ENCODE data around the gene N4BP2L2. TPM values are rescaled to one million over a fixed set of nuclear protein-coding genes. Genes with fewer than 3 reads are reported as not detected.

Gene N4BP2L2
- total and polyA plus RNA-seq, 2 experiments from 2014 or later = 70.1 to 89.4 TPM

GRCh38 chr13:32384702-32385101 lies 153.9 kb downstream of the N4BP2L2 start:
- TF ChIP-seq EZH2phosphoT487 (IDR thresholded peaks at IDR 0.05; ENCODE audit: insufficient read depth, low read depth) (no peak), EZH2 (IDR thresholded peaks at IDR 0.05; ENCODE audit: insufficient read depth, poor library complexity, severe bottlenecking) (no peak)
- H3K4me3 ChIP-seq = no peak overlapping the region
- in situ Hi-C loops (cut with MboI) = no loop called here
- no peak overlapping the region for H3K9ac ChIP-seq
- no peaks in the 10 kb centered on the region for H3K4me1 ChIP-seq (ENCODE audit: insufficient read depth)
- 93 to 97% methylated on average over 2 of the region's 2 CpGs for WGBS, 2 experiments (ENCODE audit: low coverage in 1 of 2, low lambda C conversion rate in 2 of 2, missing lambda C conversion rate in 2 of 2)
- no peaks in the 10 kb centered on the region for H3K27me3 ChIP-seq (replicated peaks; ENCODE audit: insufficient read depth)
- no peaks in the 10 kb centered on the region for H3K36me3 ChIP-seq (ENCODE audit: low read depth)
- H3K4me2 ChIP-seq (ENCODE audit: unreplicated experiment) = no peak overlapping the region
- H4K20me1 ChIP-seq (ENCODE audit: insufficient read depth) = no peaks in the 10 kb centered on the region
- DNase-seq = no peak
- no peaks in the 10 kb centered on the region for H3K9me2 ChIP-seq (ENCODE audit: insufficient read depth)
- H3K79me2 ChIP-seq (ENCODE audit: insufficient read depth) = no peaks in the 10 kb centered on the region
- H3K9me3 ChIP-seq (ENCODE audit: low read depth) = no peaks in the 10 kb centered on the region
- H3K27ac ChIP-seq = no peak overlapping the region
- no peak overlapping the region for H2AFZ ChIP-seq
- H3F3A ChIP-seq (ENCODE audit: insufficient read depth) = no peaks in the 10 kb centered on the region

- TF ChIP-seq EZH2 (IDR thresholded peaks at IDR 0.05; ENCODE audit: insufficient read depth, poor library complexity, severe bottlenecking) (no peak), EZH2phosphoT487 (IDR thresholded peaks at IDR 0.05; ENCODE audit: insufficient read depth, low read depth) (no peak)
- no peaks in the 10 kb centered on the region for H3F3A ChIP-seq (ENCODE audit: insufficient read depth)
- H3K79me2 ChIP-seq (ENCODE audit: insufficient read depth) = no peaks in the 10 kb centered on the region
- DNase-seq = no peak
- H3K4me3 ChIP-seq = no peak overlapping the region
- in situ Hi-C loops (cut with MboI) = no loop called here
- H3K36me3 ChIP-seq (ENCODE audit: low read depth) = no peaks in the 10 kb centered on the region
- no peak overlapping the region for H2AFZ ChIP-seq
- no peak overlapping the region for H3K4me2 ChIP-seq (ENCODE audit: unreplicated experiment)
- H3K9me3 ChIP-seq (ENCODE audit: low read depth) = no peaks in the 10 kb centered on the region
- WGBS, 2 experiments (ENCODE audit: low coverage in 1 of 2, low lambda C conversion rate in 2 of 2, missing lambda C conversion rate in 2 of 2) = 78 to 81% methylated on average over 5 of the region's 5 CpGs
- H4K20me1 ChIP-seq (ENCODE audit: insufficient read depth) = no peaks in the 10 kb centered on the region
- H3K27ac ChIP-seq = no peak overlapping the region
- H3K9me2 ChIP-seq (ENCODE audit: insufficient read depth) = no peaks in the 10 kb centered on the region
- H3K9ac ChIP-seq = no peak overlapping the region
- H3K27me3 ChIP-seq (replicated peaks; ENCODE audit: insufficient read depth) = no peaks in the 10 kb centered on the region
- no peaks in the 10 kb centered on the region for H3K4me1 ChIP-seq (ENCODE audit: insufficient read depth)
These were observed 154.6 kb downstream of the N4BP2L2 start for GRCh38 chr13:32383836-32384618.

Small RNA genes within 50 kb of the gene (small RNA-seq; reads per million reads assigned to genes)
- not detected for gene RF00190 (ENCODE audit: low read depth, low replicate concordance)

Other genes starting within 250 kb of the N4BP2L2 start
- gene ZAR1L, start 223.4 kb downstream of the N4BP2L2 start, total RNA-seq (2014; rRNA removed; shearing (Covaris generic)) = not detected in 2 replicates
- gene ZAR1L, start 223.4 kb downstream of the N4BP2L2 start, polyA plus RNA-seq (2016; fragmentation: Nextera tagmentation; extraction: Ambion mirVana) = not detected in 2 replicates
- 3.7 and 10.0 TPM in 2 replicates for gene BRCA2, start 223.3 kb downstream of the N4BP2L2 start, total RNA-seq (2014; rRNA removed; shearing (Covaris generic))
- 4.0 and 5.3 TPM in 2 replicates for gene BRCA2, start 223.3 kb downstream of the N4BP2L2 start, polyA plus RNA-seq (2016; fragmentation: Nextera tagmentation; extraction: Ambion mirVana)
- 1.1 and 1.2 TPM in 2 replicates for gene N4BP2L1, start 110.7 kb downstream of the N4BP2L2 start, total RNA-seq (2014; rRNA removed; shearing (Covaris generic))
- gene N4BP2L1, start 110.7 kb downstream of the N4BP2L2 start, polyA plus RNA-seq (2016; fragmentation: Nextera tagmentation; extraction: Ambion mirVana) = 0.80 and 1.4 TPM in 2 replicates
- gene PDS5B, start 47.7 kb upstream of the N4BP2L2 start, total RNA-seq (2014; rRNA removed; shearing (Covaris generic)) = 13.4 and 14.5 TPM in 2 replicates
- 13.6 and 14.2 TPM in 2 replicates for gene PDS5B, start 47.7 kb upstream of the N4BP2L2 start, polyA plus RNA-seq (2016; fragmentation: Nextera tagmentation; extraction: Ambion mirVana)

Measured in GM23248 (cell line).